ENCODE data around the gene MFRP.

- TF ChIP-seq CTCF (IDR thresholded peaks at IDR 0.05; ENCODE audit: low read depth, low read length) (no peak), MYC (IDR thresholded peaks at IDR 0.05; ENCODE audit: low read depth, low read length) (no peak)
Observed at GRCh38 chr11:119335655-119336543, 10.6 kb downstream of the MFRP start.

Measured in NB4 (cell line).